ENCODE data around the gene ELAVL4.

ELAVL4 gene

DNA sequence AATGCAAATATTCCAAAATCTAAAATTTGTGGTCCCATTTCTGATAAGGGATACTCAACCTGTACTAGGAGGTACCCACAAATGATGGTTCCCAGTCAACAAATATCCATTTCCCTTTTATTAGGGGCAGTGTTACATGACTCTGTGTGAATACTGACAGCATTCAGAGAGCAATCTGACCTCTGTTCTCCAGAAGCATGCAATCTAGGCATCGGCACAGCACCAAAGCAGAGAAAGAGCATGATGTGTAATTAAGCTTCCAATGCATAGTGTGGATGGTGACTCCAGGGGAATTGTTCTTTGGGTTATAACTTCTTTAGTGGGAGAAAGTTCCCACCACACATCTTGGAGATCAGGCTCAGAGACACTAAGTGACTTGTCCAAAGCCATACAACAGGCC lies 71.6 kb downstream of the ELAVL4 start:
- no peak for DNase-seq (ENCODE audit: low spot score)

GRCh38 chr1:50181027-50181663 lies 72.4 kb downstream of the ELAVL4 start:
- no peak for DNase-seq (ENCODE audit: low spot score)

DNA sequence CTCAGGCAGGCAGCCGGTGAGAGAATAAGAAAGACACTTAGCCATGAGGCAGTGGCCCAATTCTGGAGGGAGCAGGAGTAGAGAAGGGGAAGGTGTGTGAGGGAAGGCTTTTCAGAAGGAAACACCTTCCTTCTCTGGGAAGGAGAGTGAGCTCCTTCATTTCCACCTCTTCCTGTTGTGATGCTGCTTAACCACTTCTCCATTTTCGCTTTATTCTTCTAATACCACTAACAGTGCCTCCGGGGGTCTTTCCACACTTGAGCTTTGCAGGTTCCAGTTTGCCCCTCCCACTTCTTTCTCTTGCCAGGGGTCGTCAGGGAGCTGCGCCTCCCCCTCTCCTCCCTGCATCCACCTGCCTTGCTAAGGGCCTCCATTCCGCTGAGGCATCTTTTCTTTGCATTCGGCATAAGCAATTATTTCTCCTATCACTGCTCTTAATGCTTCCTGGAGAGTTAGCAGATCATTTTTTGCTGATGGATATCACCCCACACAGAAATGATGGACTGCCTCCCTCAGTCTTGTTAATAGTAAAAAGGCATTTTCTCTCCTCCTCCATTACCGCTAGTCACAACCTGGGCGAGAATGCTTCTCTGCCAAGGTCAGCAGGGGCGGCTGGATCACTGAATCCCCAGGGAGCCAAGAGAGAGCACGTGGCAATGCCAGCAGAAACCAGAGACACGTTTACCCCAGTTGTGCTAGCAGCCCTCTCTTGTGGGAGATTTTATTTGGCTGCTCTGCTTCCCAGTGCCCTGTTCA lies 74.8 kb downstream of the ELAVL4 start:
- DNase-seq (ENCODE audit: low spot score), result no peak

DNA sequence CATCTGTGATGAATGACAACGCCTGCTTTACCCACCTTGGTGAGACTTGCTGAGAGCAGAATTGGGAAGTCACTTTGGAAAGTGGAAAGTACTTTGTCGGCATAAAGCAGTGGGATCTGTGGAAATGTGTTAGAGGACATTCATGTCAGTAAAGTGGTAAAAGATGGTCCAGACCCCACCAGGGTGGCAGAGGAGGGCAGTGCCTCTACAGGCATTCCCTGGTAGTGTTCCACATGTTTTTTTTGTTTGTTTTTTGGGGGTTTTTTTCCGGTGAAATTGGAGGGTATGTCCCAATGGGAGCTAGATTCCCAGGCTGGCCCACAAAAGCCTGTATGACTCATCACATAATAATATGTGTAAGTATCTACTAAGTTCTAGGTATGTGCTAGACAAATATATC lies 80.6 kb downstream of the ELAVL4 start:
- DNase-seq (ENCODE audit: low spot score), result no peak

GRCh38 chr1:50193002-50193401 lies 84.3 kb downstream of the ELAVL4 start:
- no peak for DNase-seq (ENCODE audit: low spot score)

DNA sequence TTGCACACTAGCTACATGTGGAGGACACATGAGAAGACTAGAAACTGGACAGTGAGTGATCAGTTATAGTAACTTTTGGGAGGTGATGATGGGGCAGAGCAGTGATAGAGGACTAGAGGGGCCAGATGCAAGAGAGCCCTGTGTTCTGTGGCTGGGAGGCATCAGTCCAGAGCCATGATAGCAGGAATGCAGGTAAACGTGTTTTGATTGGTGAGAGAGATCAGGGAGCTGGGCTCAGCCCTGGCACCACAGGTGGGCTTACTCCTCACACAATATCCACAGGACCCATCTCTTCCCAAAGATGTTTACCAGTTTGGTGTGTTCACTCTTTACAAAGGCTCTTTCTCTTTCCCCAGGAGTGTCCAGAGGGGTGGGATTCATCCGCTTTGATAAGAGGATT lies 86.5 kb downstream of the ELAVL4 start:
- no peak for DNase-seq (ENCODE audit: low spot score)

DNA sequence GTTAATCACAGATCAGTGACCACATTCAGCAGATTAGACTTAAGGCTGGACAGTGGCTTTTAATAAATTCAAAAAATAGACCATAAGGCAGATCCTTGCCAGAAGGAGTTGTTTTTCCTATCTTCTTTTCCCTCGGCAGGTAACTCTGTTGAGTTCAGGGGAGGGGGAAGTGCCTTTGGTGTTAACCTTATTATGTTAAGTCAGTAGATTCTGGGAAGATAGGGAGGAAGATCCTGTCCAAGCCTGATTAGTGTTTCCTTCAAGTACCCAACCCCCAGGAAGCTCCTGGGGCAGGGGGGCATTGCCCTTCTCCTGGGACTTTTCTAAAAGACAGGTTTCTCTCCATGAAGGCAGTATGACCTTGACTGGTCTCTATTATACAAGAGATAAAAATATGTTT lies 87.4 kb downstream of the ELAVL4 start:
- DNase-seq (ENCODE audit: low spot score), result no peak

DNA sequence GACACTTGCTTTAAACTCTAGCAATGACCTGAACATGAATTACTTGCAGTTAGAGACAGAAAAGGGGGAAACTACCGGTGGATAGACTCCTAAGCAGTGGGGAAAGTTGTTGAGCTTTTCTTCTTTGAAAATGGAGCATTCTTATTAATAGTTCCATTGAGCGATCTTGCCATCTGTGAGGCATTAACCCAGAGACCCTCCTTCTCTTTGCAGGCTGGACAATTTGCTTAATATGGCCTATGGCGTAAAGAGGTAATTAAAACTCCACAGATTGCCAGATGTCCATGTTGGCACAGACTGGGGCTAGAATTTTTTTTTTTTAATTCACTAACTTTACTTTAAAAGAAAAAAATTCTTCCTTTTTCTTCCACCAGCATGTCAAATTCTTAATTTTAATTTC lies 88.5 kb downstream of the ELAVL4 start:
- no peak for DNase-seq (ENCODE audit: low spot score)

- no peak for DNase-seq (ENCODE audit: low spot score)
These were observed 99.6 kb downstream of the ELAVL4 start for GRCh38 chr1:50208315-50208714.

GRCh38 chr1:50208756-50209155 lies 100.0 kb downstream of the ELAVL4 start:
- DNase-seq (ENCODE audit: low spot score), result no peak

DNA sequence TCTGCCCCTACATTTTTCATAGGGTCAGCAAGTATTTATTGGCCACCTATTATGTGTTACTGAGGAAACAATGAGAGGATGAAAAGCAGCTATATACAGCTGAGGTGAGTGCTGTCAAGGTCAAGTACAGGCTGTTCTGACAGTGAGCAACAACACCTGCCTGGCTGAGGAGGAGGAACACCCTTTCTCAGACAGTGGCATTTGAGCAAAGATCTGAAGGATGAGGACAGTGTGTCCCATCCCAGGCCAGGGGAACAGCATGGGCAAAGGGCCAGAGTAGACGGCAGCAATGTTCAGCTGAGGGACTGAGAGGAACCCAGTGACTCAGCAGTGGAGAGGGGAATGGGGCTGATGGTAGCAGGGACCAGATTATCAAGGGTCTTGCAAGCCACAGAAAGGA lies 101.0 kb downstream of the ELAVL4 start:
- DNase-seq (ENCODE audit: low spot score), result no peak

DNA sequence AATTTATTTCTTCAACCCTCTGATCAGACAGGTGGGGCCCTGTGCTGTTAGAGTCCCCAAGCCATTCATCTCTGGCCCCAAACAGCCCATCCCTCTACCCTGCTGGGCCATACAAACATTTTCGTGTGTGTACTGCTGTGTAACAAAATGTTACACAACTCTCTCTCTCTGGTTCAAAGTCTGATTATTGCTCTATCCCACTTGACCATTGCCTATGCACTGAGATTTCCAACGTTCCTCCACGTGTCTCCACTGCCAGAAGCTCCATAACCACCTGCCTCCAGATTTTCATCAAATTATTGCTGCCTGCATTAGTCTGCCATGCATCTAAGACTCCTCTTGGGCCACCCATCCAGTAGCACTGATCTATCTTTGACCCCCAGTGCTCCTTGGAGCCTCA lies 104.8 kb downstream of the ELAVL4 start:
- DNase-seq (ENCODE audit: low spot score), result no peak

- no peak for DNase-seq (ENCODE audit: low spot score)
These were observed 106.0 kb downstream of the ELAVL4 start for GRCh38 chr1:50214717-50215116.

DNA sequence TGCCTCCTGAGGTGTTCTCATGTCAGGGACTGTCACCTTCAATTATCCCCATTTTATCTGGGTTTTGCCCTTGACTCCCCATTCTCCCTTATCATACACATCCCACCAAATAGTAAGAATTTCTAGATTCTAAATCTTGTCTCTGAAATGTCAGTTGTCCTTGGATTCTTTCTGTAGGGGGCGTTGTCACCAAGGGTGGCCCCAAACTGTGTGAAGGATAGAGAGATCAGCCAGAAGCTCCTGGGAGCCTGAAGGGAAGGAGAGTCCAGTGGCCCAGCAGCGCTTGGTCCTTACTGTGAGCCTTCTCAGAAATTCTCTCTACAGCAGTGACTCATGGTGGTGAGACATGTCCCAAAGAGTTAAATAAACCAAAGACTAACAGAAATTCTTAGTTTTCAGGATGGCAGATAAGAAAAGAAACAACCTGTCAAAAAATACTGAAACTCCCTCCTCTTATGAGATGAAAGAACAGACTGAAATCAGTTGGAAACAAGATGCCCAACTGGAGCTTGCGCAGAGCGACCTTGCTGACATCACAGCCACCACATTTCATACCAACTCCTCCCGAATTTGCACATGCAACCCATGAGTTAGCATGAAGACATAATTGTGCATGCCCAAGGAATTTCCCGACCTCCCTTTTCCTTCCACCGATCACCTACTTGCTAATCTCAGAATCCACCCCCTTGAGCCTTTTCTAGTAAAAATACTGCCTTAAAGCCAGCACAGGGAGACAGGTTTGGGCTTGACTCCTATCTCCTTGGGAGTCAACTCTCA lies 109.8 kb downstream of the ELAVL4 start:
- DNase-seq (ENCODE audit: low spot score), result no peak

- no peak for DNase-seq (ENCODE audit: low spot score)
These were observed 120.2 kb downstream of the ELAVL4 start for GRCh38 chr1:50228871-50229384.

DNA sequence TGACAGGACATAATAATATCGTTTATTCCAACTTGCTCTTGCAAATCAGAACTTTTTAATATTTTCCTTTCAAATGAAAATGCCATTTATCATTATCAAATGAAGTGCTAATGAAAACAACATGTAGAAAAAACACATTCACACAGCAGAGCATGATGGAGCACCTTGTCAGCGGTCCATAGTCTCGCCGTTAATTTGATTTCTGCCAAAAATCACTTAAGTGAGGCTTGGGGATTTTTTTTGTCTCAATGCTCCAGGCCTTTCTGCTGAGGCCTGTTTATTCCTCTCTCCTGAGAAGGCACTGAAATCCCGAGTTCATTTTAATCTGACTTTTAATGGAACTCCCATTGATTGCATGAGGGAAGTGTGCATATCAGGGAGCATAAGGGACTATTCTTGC lies 122.5 kb downstream of the ELAVL4 start:
- DNase-seq (ENCODE audit: low spot score), result no peak

GRCh38 chr1:50232336-50232735 lies 123.6 kb downstream of the ELAVL4 start:
- DNase-seq (ENCODE audit: low spot score), result no peak

- no peak for DNase-seq (ENCODE audit: low spot score)
These were observed 127.9 kb downstream of the ELAVL4 start for GRCh38 chr1:50236656-50237055.

GRCh38 chr1:50237056-50237455 lies 128.3 kb downstream of the ELAVL4 start:
- DNase-seq (ENCODE audit: low spot score), result no peak

DNA sequence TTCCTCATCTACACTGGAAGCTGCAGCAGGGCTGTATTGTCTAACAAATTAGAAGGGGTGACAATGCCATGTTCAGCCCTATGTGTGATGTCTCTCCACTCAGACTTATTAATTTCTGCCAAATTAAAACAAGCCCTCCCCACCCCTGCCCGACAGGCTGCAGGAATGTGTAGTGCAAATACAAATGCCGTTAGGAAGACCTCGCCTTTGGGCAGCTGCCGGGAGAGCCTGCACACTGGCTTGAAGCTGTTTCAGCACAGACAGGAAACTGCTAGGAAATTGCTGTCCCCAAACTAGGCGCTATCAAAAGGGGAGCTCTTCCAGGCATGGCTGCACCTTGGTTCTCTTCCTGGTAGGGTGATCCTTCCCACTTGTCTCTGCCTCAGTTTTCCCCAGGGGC lies 135.2 kb downstream of the ELAVL4 start:
- no peak for DNase-seq (ENCODE audit: low spot score)

DNA sequence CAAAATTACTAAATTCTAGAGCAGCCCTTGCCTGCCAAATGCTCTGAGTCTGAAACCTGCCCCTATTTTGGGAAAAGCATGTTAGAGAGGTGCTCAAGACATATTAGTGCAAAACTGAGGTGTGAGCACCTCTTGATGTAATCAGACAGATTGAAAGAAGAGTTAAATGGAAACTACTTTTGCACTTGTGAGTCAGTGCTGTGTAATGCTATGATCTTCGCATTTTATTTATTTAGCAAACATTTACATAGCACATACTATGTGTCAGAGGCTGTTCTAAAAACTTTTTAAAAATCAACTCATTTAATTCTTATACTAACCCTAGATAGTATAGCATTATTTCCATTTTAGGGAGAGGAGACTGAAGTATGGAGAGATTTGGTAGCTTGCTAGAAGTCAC lies 138.1 kb downstream of the ELAVL4 start:
- DNase-seq (ENCODE audit: low spot score), result no peak

- no peak for DNase-seq (ENCODE audit: low spot score)
These were observed 143.0 kb downstream of the ELAVL4 start for GRCh38 chr1:50251702-50252101.

DNA sequence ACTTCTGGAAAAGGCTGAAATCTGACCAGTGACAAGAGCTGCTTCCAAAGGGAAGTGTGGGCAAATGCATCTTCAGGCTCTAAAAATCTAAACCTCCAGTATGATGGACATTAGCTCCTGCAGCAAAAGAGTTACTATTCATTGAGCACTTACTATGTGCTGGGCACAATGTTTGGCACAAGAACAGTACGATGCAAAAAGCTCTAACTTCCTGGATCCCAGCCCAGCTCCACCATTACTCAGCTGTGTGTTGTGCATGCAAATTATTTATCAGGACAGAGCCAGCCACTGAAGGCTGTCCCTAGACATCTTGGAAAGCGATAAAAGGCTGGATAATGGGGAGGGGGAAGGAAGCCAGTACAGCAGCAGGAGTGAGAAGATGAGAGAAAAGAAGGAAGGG lies 143.5 kb downstream of the ELAVL4 start:
- DNase-seq (ENCODE audit: low spot score), result no peak
